Astrocyte (in vitro differentiated cells and primary cell): ENCODE data around the gene C1orf53.

Source experiments
- EZH2 ChIP-seq: IDR thresholded peaks from 2 replicates; pipeline ENCODE4 v1.6.1; 2012; ENCODE audit warnings: mild to moderate bottlenecking, low read length, inconsistent platforms; ENCODE audit not compliant: insufficient read depth
- TF ChIP-seq, protein P1 (sequence below): IDR thresholded peaks from 2 replicates; pipeline ENCODE4 v1.5.1; 2011; ENCODE audit warnings: low read depth, mild to moderate bottlenecking, inconsistent platforms, low read length, moderate library complexity; ENCODE audit not compliant: insufficient read depth

DNA sequence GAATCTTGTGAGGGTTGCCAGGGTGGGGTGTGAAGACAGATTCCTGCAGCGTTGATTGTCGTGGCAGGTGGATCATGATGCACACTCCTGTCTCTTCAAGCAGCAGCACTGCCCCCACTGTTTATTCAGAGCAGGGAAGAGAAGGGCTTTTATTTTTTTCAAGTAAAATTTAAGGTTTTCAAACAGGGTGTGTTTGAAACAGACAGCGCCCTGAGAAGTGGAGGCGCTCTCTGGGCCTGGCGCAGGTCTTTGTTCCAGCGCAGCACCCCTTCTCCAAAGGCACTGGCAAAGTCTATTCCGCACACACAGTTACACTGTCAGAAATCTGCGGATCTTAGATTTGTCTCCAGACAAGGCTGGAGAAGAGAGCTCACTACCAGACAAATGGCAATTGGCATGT lies 7.0 kb downstream of the C1orf53 start:
- TF ChIP-seq, protein P1, sequence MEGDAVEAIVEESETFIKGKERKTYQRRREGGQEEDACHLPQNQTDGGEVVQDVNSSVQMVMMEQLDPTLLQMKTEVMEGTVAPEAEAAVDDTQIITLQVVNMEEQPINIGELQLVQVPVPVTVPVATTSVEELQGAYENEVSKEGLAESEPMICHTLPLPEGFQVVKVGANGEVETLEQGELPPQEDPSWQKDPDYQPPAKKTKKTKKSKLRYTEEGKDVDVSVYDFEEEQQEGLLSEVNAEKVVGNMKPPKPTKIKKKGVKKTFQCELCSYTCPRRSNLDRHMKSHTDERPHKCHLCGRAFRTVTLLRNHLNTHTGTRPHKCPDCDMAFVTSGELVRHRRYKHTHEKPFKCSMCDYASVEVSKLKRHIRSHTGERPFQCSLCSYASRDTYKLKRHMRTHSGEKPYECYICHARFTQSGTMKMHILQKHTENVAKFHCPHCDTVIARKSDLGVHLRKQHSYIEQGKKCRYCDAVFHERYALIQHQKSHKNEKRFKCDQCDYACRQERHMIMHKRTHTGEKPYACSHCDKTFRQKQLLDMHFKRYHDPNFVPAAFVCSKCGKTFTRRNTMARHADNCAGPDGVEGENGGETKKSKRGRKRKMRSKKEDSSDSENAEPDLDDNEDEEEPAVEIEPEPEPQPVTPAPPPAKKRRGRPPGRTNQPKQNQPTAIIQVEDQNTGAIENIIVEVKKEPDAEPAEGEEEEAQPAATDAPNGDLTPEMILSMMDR = no peak
- TF ChIP-seq EZH2 = no peak
